HFFc6 (cell line): ENCODE results near the gene NETO2. TPM values are rescaled to one million over a fixed set of nuclear protein-coding genes. Genes with fewer than 3 reads are reported as not detected.

Source experiments
- DNase-seq: peaks from one replicate; pipeline ENCODE4 v3.0.0-alpha.2; 2018
- H3K27ac Mint-ChIP-seq: 2 replicates; pipeline ENCODE4 v1.8.0; 2020; ENCODE audit warnings: mild to moderate bottlenecking, mixed read lengths
- H3K27me3 Mint-ChIP-seq: 2 replicates; pipeline ENCODE4 v1.8.0; 2021; ENCODE audit warnings: mild to moderate bottlenecking, moderate library complexity, mixed read lengths; ENCODE audit not compliant: insufficient read depth
- H3K36me3 Mint-ChIP-seq: 2 replicates; pipeline ENCODE4 v1.8.0; 2021; ENCODE audit warnings: low read depth, mixed read lengths
- H3K4me1 Mint-ChIP-seq: 2 replicates; pipeline ENCODE4 v1.8.0; 2020; ENCODE audit warnings: low read depth, mixed read lengths
- H3K4me3 Mint-ChIP-seq: 2 replicates; pipeline ENCODE4 v1.8.0; 2020; ENCODE audit warnings: mild to moderate bottlenecking, moderate library complexity, mixed read lengths
- H3K9me3 Mint-ChIP-seq: 2 replicates; pipeline ENCODE4 v1.8.0; 2020; ENCODE audit warnings: mild to moderate bottlenecking, mixed read lengths
- total RNA-seq, 6 experiments: library from RNA; stranded (reverse); fragmentation: NEBNext Ultra II Directional; extraction: Animal tissue kit (Norgen Biotek cat#: 25700); gene quantifications; 2 replicates in 1 of 6; 3 replicates in 5 of 6; pipeline ENCODE4 v1.2.3, GENCODE V29; 2021
- TF ChIP-seq, protein P1 (sequence below): fragments of 200-600 bp; sonication (generic); IDR thresholded peaks from 2 replicates; pipeline ENCODE4 v1.5.0; 2021; ENCODE audit warnings: antibody characterized with exemption, mild to moderate bottlenecking

The NETO2 gene
- total RNA-seq, 6 experiments from 2014 or later: 11.7 to 24.0 (median 19.4) TPM

DNA sequence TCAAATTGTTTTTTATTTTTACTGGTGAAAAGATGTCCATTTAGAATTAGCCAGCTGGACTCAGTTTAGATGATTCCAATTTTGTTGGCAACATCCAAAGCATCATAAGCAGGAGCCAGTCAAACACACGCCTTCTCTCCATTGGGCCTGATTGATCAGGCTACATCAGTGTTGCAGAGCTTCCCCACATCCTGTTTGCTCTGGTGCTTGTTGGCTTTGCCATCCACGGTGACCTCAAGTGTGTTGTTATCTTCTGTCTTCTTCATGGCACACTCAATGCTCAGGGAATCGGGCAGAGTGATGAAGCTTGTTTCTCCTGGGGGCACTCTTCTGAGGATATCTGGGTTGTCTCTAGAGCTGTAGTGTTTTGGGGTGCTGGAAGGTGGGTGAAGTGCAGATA lies 6.3 kb upstream of the NETO2 start:
- no peak overlapping the region for H3K4me3 Mint-ChIP-seq
- DNase-seq: no peak
- peaks cover 3% of the 10 kb centered on the region; the same call in 1 of the 2 replicates for H3K27me3 Mint-ChIP-seq
- H3K36me3 Mint-ChIP-seq: peaks cover 25% of the 10 kb centered on the region
- TF ChIP-seq, protein P1, sequence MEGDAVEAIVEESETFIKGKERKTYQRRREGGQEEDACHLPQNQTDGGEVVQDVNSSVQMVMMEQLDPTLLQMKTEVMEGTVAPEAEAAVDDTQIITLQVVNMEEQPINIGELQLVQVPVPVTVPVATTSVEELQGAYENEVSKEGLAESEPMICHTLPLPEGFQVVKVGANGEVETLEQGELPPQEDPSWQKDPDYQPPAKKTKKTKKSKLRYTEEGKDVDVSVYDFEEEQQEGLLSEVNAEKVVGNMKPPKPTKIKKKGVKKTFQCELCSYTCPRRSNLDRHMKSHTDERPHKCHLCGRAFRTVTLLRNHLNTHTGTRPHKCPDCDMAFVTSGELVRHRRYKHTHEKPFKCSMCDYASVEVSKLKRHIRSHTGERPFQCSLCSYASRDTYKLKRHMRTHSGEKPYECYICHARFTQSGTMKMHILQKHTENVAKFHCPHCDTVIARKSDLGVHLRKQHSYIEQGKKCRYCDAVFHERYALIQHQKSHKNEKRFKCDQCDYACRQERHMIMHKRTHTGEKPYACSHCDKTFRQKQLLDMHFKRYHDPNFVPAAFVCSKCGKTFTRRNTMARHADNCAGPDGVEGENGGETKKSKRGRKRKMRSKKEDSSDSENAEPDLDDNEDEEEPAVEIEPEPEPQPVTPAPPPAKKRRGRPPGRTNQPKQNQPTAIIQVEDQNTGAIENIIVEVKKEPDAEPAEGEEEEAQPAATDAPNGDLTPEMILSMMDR: no peak
- H3K27ac Mint-ChIP-seq: no peak overlapping the region
- 0 out of 2 replicates have a peak, but pooled peaks cover 3% of the 10 kb centered on the region for H3K9me3 Mint-ChIP-seq
- H3K4me1 Mint-ChIP-seq: no peaks in the 10 kb centered on the region

DNA sequence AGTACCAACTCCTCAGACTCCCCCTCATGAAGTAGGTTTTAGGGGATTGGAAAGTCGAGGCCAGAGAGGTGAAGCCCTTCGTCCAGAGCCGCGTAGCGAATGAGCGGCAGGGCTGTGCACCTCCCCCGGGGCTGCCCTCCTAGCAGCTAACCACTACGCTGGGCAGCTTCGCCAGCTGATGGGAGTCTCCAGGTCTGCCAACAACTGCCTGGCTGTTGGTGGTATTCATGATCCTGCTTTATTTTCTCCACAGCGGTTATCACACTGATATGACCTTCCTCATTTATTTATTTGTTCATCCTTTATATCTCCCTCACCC lies 773 bp upstream of the NETO2 start:
- Mint-ChIP-seq H3K4me1 (peaks cover 18% of the 10 kb centered on the region), H3K27ac (no peak overlapping the region), H3K4me3 (peak overlapping the region; percentile 81), H3K36me3 (no peaks in the 10 kb centered on the region), H3K27me3 (peaks cover 3% of the 10 kb centered on the region; the same call in 1 of the 2 replicates), H3K9me3 (no peaks in the 10 kb centered on the region)
- TF ChIP-seq, protein P1: no peak
- DNase-seq: no peak

DNA sequence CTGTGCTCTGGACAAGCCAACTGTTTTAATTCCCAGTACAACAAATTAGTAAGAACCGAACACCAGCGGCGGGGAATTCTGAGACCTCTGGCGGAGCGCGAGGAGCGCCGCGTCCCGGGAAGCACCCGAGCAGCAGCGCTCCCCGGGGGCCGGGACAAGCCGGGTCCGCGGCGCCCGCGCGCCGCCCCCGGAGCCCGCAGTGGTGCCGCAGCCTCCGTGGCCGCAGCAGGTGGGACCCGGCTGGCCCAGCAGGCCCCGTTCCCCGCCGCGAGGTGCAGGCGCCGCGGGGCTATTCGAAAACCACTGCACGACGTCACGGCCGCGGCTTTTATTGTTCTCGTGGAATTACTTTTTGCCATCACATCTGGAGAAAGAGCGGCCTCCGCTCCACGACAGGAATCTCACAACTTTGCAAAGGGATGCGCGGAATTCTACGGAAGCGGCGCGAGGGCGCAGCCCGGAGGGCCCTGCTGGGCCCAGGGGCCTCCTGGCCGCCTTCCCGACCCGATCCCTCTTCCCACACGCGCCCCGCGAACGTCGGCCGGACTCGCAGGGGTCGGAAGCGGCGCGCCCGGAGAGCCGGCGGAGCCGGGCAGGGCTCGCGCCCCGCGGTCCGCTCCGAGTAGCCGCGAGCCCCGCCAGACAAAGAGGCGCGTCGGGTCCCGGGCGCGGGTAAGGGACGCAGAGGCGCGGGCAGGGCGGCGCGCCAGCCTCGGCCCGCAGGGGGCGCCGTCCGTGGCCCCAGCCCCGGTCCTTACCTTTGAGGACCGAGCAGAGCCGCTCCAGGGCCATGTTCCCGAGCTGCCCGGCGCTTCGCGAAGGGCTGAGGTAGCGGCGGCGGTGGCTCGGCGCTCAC lies 696 bp downstream of the NETO2 start:
- TF ChIP-seq, protein P1: peak; percentile 88
- Mint-ChIP-seq H3K27ac (peak overlapping the region; percentile 3; the same call in 1 of the 2 replicates), H3K36me3 (no peaks in the 10 kb centered on the region; the same call in 1 of the 2 replicates), H3K9me3 (no peaks in the 10 kb centered on the region), H3K27me3 (peaks cover 3% of the 10 kb centered on the region; the same call in 1 of the 2 replicates), H3K4me3 (peak overlapping the region; percentile 90), H3K4me1 (peaks cover 33% of the 10 kb centered on the region)
- DNase-seq: peak; percentile 18

DNA sequence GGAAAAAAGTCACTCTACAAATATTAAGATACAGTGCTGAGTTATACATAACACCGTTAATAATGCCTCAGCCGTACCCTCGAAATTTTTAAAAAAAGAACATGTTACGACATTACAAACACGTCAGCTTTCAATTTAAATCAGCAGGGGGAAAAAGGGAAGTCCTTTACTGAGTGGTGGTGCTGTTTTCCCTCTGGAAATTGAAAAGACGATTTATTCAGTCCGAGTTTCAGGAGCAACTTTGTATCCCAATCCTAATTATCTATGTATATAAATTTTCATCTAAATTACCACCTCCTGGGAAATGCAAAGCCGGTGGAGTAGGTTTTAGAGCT lies 1.3 kb downstream of the NETO2 start:
- TF ChIP-seq, protein P1: no peak
- Mint-ChIP-seq H3K27me3 (peaks cover 3% of the 10 kb centered on the region; the same call in 1 of the 2 replicates), H3K27ac (peak overlapping the region; percentile 3; the same call in 1 of the 2 replicates), H3K36me3 (no peaks in the 10 kb centered on the region; the same call in 1 of the 2 replicates), H3K9me3 (no peaks in the 10 kb centered on the region), H3K4me1 (peaks cover 39% of the 10 kb centered on the region), H3K4me3 (peak overlapping the region; percentile 90)
- DNase-seq: peak; percentile 10

DNA sequence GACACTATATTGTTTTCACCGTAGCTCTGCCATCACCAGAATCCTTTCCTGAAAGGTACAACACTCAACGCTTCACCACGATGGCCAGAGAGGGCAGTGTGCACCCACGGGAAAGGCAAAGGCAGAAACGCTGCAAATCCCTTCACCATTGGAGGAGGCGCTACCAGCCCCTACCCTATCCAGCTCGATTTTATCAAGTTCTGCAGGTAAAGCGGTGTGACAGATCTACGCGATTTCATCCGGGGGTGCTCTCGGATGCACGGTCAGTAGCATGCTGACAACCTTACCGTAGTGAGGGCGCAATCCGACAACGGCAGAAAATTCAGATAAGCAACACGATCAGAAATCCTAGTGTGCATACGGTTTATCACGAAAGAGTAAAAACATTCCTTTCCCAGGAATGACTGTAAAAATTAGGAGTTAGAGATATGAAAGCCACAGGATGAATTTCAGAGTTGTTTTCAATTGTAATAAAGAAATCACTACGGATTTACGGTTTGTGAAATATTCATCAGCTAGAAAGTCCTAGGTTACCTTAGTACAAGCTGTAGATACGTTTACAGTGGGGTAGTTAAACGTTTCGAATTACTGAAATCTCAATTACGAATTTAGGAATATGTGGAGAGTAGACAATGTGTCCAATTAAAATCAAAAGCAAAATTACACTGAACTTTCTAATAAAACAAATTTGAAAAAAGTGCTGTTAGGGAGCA lies 1.8 kb downstream of the NETO2 start:
- H3K36me3 Mint-ChIP-seq: no peaks in the 10 kb centered on the region; the same call in 1 of the 2 replicates
- peak; percentile 79 for DNase-seq
- peaks cover 41% of the 10 kb centered on the region for H3K4me1 Mint-ChIP-seq
- H3K4me3 Mint-ChIP-seq: peak overlapping the region; percentile 90
- H3K27ac Mint-ChIP-seq: peak overlapping the region; percentile 3; the same call in 1 of the 2 replicates
- H3K27me3 Mint-ChIP-seq: peaks cover 3% of the 10 kb centered on the region; the same call in 1 of the 2 replicates
- TF ChIP-seq, protein P1: peak; percentile 91
- H3K9me3 Mint-ChIP-seq: no peaks in the 10 kb centered on the region
